Left renal cortex interstitium (tissue), 4 donors: ENCODE data around the gene DAPK1. TPM values are rescaled to one million over a fixed set of nuclear protein-coding genes. Genes with fewer than 3 reads are reported as not detected.

Experiments
- DNase-seq, 4 donors: peaks; one replicate each; pipeline ENCODE4 v3.0.0-alpha.2; 2013; ENCODE audit warnings: low read depth in 4 of 4, low spot score in 2 of 4, missing footprints in 1 of 4
- polyA plus RNA-seq, 4 donors: library from polyadenylated mRNA; unstranded; fragments of 120-200 nt; gene quantifications; one replicate each; pipeline ENCODE4 v1.2.1, GENCODE V29; 2013; ENCODE audit not compliant: insufficient read length in 4 of 4

DAPK1 gene
- polyA plus RNA-seq, 4 donors, result 58.5 to 91.7 (median 75.3) TPM

- DNase-seq, result no peak
Observed at GRCh38 chr9:87586731-87587355, 89.2 kb downstream of the DAPK1 start.

- no peak for DNase-seq
Observed at GRCh38 chr9:87587356-87587745, 89.7 kb downstream of the DAPK1 start.

GRCh38 chr9:87587864-87588263, 90.2 kb downstream of the DAPK1 start:
- no peak for DNase-seq

GRCh38 chr9:87588339-87588738, 90.7 kb downstream of the DAPK1 start:
- no peak for DNase-seq

GRCh38 chr9:87590996-87591395, 93.3 kb downstream of the DAPK1 start:
- no peak for DNase-seq

- no peak for DNase-seq
Observed at GRCh38 chr9:87592554-87593358, 95.1 kb downstream of the DAPK1 start.

- no peak for DNase-seq
Observed at GRCh38 chr9:87593359-87593980, 95.8 kb downstream of the DAPK1 start.

- DNase-seq, result no peak
Observed at GRCh38 chr9:87594194-87594593, 96.5 kb downstream of the DAPK1 start.

- DNase-seq, result no peak
Observed at GRCh38 chr9:87594662-87595061, 97.0 kb downstream of the DAPK1 start.

- no peak for DNase-seq
Observed at GRCh38 chr9:87595610-87596009, 97.9 kb downstream of the DAPK1 start.

- DNase-seq, result no peak
Observed at GRCh38 chr9:87596862-87597261, 99.2 kb downstream of the DAPK1 start.

- no peak for DNase-seq
Observed at GRCh38 chr9:87597710-87598443, 100.2 kb downstream of the DAPK1 start.

GRCh38 chr9:87599901-87600610, 102.4 kb downstream of the DAPK1 start:
- DNase-seq, result no peak

- DNase-seq, result no peak
Observed at GRCh38 chr9:87601176-87601575, 103.5 kb downstream of the DAPK1 start.

GRCh38 chr9:87601595-87601994, 103.9 kb downstream of the DAPK1 start:
- DNase-seq, result no peak

GRCh38 chr9:87602933-87603643, 105.4 kb downstream of the DAPK1 start:
- DNase-seq, result no peak

- no peak for DNase-seq
Observed at GRCh38 chr9:87603854-87604490, 106.3 kb downstream of the DAPK1 start.

- no peak for DNase-seq
Observed at GRCh38 chr9:87604886-87605588, 107.4 kb downstream of the DAPK1 start.

- DNase-seq, result no peak
Observed at GRCh38 chr9:87605676-87606075, 108.0 kb downstream of the DAPK1 start.
